Endometrium (tissue), 2 donors: Measurements from ENCODE around the gene KRTAP5-3.
"Not testable (repeated sequence)": the region's sequence is repeated elsewhere in the genome, so short reads cannot be mapped to it uniquely, and the experiment has no call there.

ENCODE experiments used
- FAIRE-seq: peaks from 2 replicates; lab custom pipeline; 2012; peaks lifted over from hg19 to GRCh38; lab: Jason Lieb, UNC
- donor health status: control.
- donor health status: control.

The KRTAP5-3 gene

DNA sequence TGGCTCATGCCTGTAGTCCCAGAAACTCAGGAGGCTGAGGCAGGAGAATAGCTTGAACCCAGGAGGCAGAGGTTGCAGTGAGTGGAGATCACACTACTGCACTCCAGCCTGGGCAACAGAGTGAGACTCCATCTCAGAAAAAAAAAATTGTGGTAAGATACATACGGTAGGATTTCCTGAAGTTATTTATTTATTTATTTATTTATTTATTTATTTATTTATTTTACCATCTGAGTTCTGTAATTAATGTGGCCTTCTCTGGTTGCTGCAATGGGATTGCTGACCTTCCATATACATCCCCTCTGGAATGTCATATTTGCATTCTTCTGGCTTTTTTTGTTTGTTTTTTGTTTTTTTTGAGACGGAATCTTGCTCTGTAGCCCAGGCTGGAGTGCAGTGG, 25.4 kb downstream of the KRTAP5-3 start:
- not testable (repeated sequence) for FAIRE-seq

DNA sequence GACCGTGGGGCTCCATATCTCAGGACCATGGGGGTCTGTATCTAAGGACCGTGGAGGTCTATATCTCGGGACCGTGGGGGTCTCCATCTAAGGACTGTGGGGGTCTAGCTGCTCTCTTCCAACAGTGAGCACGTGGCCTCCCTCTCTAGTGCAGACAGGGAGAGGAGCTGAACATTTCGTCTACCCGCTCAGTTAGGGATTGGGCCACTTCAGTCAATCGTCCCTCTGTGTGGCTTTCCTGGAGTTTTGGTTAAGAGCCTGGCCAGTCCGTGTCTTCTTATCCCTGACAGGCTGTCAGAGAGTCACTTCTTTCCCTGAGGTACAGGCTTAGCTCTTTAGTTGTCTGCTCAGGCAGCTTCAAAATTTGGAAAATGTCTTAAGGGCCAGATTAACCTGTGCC, 26.3 kb downstream of the KRTAP5-3 start:
- no peak for FAIRE-seq

DNA sequence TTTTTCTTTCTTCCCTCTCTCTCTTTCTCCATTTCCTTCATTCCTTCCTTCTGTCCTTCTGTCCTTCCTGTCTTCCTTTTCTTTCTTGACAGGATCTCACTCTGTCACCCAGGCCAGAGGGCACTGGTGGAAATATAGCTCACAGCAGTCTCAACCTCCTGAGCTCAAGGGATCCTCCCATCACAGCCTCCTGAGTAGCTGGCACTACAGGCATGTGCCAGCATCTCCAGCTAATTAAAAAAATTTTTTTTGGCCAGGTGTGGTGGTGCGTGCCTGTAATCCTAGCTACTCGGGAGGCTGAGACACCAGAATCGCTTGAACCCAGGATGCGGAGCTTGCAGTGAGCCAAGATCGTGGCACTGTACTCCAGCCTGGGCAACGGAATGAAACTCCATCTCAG, 31.4 kb downstream of the KRTAP5-3 start:
- no peak for FAIRE-seq

DNA sequence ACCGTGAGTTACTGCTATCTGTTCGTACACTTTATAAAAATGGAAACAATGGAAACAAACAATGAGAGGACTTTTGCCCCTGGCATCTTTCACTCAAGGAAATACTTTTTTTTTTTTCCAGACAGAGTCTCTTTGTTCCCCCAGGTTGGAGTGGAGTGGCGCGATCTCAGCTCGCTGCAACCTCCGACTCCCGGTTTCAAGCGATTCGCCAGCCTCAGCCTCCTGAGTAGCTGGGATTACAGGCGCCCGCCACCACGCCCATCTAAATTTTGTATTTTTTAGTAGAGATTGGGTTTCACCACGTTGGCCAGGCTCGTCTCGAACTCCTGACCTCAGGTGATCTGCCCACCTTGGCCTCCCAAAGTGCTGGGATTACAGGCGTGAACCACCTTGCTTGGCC, 32.5 kb downstream of the KRTAP5-3 start:
- FAIRE-seq = not testable (repeated sequence)

DNA sequence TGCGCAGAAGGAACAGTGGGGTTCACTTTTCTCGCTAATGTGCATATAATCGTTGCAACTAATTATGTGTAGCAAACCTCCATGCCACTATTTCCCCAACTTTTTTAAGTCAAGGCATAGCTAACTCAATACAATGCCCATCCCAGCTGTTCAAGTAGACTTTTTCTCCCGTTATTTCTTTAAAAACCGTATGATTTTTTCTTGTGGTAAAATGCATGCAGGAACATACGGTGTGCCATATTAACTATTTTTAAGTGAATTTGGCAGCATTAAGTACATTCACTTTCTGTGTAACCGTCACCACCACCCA, 33.4 kb downstream of the KRTAP5-3 start:
- FAIRE-seq = no peak

DNA sequence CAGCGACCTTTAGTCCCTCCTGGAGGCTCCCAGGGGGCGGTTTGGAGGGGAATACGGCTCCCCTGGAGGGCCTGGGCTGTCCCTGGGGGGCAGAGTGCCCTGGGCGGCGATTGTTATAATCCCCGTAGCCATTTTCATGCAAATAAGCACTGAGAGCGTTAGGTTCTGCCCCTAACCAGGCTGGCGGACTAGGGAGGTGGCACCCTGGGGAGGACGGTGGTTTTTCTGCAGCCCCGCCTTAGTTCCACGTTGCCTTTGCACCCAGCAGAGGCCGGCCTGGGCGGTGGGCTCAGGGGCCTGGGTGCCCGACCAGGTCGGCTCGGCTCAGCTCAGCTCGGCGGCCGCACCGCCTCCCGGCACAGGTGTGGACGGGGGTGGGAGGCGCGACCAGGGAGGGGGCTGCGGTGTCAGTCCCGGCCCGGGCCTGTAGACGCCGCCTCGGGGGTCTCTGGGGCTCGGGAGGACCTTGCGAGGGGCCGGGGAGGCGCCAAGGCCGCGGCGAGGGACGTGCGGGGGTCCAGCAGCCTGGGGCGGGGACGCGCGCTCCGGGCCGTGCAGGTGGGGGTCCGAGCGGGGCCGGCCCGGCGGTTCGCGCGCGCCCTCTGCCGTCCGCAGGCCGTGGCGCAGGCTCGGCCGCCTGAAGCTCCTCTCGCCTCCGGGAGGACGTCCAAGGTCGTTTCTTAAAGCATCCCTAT, 33.9 kb downstream of the KRTAP5-3 start:
- FAIRE-seq = no peak

DNA sequence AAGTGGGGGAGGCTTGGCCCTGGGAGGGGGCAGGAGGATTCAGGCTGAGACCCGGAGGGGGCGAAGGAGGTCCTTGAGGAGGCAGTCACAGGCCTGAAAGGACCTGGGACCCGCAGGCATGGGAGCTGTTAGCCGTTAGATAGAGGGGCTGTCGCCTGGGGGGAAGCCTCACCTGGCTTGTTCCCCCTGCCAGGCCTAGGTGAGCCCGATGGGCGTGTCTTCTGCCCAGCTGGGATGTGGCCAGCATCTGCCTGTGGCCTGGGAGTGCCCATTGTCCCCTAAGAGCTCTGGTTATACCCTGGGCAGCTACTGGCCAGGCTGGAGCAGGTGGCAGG, 34.4 kb downstream of the KRTAP5-3 start:
- no peak for FAIRE-seq

DNA sequence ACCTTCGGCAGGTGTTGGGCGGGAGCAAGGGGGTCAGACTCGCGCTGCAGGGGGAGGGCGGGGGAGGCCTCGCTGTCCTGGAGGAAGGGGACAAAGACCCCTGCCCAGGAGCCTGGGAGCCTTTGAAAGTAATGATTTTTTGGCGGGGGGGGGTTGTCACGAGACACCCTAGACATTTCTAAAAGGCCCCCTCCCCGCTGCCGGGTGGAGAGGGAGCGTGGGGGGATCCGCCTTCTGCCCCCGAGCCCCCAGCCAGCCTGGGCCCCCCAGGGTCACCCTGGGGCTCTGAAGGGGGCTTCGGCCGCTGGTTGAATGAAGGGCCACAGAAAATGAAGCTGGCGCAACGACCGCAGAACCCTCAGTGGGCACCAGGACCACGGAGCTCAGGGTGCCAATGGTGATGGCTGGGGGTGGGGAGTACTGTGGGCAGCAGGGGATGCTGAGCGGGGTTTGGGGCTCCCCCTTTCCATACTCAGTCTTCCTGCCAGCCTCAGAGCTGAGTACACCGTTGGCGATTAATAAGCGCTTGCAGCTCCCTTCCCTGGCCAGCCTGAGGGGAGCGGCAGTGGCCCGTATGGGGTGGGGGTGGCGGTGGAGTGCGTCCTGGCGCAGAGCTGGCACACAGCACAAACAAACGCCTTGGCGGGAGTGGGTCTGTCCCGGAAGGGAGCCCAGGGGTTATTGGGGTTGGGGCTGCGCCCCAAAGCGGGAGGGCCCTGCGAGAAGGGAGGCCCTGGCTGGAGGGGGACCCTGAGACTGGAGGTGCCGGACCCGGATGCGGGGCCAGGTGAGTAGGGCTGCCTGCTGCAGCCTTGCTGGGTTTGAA, 35.0 kb downstream of the KRTAP5-3 start:
- no peak for FAIRE-seq

DNA sequence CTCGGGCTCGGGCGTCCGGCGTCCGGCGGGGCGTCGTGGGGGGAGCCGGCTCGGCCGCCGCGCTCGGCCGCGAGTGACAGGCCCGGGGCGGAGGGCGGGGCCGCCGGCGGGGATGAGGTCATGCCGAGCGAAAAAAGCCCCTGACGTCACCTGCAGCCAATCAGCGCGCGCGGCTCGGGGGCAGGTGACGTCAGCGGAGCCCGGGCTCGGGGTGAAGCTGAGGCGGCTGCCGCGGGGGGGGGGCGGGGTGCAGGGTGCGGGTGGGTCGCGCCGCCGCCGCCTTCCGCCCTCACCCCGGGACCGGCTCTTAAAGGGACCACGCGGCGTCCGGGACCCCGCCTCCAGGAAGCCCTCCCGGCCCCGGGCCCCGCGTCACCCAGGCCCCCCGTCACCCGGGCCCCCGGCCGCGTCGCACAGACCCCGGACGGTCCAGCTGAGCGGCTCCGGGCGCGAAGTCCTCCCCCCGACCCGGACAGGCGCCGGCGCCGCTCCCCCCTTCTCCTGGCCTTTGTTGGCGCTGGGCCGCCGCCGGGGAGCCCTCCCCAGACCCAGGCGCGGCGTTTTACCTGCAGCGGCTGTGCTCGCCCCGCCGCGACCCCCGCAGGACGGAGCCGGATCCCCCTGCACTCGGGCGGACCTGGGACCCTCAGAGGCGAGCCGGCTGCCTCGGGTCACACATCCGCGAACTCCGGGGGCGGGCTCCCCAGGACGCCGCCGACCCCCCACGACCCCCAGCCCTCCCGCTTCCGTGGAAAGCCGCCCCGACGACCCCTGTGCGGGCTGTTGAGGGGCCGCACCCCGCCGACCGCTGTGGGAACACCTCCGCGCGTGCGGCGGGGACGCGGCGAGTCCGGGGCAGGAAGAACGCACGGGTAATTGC, 35.8 kb downstream of the KRTAP5-3 start, which contains the start of gene DUSP8:
DUSP8 (minus strand) TSS at position 75 of the 880 bp plus-strand sequence. CDS start 6,445 bp downstream, outside the sequence.
- FAIRE-seq = no peak

DNA sequence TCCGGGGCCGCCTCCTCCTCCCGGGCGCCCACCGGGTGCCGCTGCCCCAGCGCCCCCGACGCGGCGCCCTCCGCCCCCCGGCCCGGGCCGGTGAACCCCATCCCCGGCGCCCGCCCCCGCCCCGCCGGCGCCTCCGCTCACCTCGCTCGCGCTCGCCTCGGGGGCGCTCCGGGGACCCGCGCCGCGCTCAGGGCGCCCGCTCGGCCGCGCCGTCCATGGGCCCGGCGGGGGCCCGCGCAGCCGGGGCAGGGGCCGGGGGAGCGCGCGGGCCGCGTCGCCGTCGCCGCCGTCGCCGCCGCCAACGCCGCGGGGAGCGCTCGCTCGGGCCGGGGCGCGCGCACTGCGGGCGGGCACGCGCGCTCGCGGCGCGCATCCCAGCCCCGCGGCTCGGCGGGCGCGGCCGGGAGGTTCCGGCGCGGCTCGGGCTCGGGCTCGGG, 36.5 kb downstream of the KRTAP5-3 start:
- FAIRE-seq = no peak

DNA sequence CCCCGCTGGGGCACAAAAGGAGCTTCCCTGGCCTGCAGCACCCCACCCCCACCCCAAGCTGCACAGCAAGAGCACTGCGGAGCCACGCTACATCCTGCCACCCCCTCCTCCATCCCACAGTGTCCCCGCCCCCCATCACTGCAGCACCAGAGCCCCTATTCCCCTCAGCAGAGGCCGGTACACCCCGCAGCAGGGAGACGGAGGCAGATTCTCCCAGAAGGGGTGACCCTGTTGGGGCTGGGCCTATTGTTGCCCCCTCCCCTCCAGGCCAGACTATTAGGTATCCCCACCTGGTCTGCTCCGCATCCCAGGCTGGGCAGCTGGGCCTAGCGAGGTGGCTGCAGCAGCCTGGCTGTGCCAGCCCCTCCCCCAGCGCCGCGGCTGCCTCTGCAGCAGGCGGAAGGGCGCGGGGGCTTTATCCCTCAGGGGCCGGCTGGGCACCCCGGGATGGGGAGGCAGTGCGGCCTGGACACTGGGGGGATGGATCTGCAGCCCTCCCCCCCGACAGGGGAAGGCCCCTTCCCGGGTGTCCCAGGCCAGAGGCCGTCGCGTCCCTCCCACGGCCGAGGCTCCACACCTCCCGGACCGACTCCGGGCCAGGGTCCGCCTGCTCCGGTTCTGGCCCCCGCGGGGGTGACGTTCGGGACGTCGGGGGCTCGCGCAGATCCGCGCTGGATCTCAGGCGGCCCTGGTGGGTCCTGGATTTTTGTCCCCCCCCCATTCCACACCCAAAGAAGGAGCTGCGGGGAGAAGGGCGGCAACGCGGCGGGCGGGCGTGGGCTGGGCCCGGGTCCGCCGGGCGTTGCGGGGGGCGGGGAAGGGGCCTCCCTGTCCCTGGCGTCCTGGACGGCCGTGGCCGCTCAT, 37.1 kb downstream of the KRTAP5-3 start:
- FAIRE-seq = no peak

DNA sequence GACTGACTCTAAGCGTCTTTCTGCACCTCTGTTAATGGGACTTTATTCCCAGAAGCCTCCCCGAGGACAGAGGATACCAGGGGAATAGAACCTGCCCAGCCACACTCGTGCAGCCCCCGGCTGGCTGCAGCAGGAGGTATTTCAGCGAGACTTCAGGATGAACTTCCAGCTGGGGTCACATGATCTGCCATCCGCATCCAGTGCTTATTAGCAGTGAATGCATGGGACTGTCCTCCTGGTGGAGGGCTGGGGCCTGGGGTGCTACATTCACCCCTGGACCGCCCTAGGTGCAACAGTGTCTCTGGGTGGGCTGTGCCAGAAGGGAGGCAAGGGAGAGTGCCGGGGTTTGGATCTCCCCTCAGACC, 37.8 kb downstream of the KRTAP5-3 start:
- no peak for FAIRE-seq

DNA sequence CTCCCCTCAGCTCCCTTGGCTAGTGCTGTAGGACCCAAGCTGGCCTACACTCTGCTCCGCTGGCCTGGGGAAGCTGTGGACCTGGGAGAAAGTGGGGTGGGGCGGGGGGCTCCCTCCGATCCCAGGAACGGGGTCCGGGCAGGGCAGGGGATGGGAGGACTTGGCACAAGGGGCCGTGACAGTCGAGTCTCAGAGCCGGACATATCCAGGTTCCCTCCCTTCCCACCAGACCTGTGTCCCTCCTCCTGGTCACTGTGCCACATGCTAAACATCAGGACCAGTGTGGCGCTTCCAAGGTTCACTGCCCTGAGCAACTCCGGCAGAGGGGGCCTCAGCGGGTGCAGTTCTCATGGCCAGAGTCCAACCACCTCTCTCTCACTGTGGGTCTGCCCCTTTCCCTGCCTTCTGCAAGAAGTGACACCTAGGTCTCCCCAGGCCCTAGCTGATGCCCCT, 38.2 kb downstream of the KRTAP5-3 start:
- no peak for FAIRE-seq

DNA sequence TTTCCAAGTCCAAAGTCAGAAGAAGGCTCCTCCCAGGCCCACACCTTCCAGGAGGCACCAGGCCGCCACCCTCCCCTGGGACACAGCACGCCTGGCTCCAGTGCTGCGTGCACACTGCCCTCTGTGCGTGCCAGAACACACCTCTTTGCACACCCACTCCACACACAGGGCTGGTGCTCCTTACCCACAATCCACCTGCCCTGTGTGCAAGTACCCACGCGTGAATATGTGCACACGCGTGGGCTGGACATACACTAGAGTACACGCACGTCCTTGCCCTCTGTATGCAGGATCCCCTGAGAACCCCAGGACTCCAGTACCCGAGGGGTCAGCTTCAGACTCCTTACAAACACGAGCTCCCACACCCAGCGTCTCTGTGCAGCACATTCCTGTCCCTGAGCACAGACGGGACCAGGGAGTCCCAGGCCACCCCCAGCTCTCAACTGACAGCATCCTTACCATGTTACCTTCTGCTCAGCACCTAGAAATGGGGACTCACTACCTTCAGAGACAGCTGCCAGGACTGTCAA, 38.9 kb downstream of the KRTAP5-3 start:
- no peak for FAIRE-seq

DNA sequence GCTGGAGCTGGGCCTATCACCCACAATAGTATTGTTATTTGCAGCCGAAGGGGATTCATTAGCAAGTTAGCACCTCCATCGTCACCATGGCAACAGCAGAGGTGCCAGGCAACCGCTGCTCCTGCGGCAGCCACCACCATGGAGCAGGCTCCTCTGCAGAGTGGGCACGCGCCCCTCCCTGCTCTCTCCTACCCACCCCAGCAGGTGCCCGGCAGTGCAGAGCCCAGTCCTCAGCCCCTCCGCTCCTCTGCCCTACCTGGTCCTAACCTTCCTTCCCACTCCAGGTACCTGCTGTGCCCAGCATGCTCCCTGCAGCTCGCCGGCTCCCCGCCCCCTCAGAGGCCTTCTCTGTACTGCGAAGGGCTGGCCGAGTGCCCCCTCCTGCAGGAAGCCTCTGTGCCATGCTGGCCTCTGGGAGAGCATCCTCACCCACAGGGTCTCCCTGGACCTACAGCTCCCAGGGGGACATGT, 39.8 kb downstream of the KRTAP5-3 start:
- FAIRE-seq = no peak

DNA sequence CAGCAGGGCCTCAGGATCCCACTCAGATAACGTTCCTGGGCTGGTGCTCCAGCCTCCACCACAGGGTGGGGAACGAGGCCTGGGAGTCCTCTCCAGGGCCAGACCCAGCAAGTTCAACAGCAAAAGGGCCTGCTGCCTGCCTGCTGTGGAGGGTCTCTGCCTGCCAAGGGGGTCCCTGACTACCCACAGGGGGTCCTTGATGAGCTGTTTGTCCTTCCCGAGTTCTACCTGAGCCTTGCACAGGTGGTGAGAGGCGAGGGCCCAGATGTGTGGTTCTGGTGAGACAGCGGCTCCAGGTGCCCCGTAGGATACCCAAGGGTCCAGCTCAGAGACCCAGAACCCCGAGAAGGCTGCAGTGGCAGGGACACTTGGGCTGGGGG, 40.6 kb downstream of the KRTAP5-3 start:
- no peak for FAIRE-seq

DNA sequence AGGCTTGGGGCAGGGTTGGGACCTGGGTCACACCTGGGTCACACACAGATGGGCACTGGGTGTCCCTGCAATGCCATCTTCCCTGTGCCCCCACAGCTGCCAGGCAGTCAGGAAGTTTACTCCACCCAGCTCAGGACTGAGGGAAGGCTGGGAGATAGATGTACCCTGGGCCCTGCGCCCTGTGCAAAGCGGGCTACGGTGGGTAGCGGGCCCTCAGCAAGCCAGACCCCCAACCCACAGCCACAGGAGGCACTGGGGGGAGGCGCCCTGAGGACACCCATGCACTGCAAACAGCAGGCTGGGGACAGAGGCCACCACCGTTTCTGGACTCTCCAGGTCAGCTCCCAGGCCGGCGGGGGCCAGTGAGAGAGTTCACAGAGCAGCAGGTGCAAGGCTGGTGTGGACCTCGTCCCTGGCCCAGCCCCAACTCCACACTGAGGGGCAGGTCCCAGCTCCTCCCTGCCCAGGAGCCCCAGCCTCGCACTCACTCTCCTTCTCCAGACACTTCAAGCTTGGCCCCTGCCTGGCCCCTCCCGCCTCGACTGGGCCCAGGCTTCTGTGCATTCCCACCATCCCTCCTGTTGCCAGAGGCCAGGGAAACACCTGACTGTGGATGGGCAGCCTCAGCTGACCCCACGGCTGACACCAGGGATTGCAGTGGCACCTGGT, 41.1 kb downstream of the KRTAP5-3 start:
- FAIRE-seq = no peak

DNA sequence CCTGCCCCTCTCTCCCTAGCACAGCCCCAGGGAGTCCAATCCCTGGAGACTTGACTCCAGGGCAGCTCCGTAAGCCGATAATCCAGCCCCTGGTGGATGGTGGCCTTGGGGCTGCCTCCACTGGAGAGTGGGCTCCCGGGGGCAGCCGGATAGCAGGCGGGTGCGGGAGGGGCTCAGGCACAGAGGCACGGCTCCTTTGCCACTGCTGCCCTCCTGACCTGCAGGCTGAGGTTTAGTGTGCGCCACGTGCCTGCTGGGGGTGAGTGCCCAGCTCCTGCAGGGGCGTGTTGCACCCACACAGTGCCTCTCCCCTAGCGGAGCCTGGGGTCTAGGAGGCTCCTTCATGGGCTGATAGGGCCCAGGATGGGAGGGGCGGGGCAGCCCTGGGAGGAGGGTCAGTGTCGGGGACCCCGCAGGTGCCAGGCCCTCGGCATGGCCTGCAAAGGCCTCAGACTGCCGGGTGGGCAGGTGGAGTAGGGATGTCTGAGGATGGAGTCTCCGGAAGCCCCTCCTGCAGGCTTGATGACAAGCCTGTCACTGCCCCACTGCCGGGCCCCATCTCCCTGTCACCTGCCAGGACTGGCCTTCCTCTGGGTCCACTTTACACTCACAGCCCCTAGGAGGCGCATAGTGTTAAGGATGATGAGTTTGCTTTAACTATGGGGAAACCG, 41.7 kb downstream of the KRTAP5-3 start:
- no peak for FAIRE-seq

DNA sequence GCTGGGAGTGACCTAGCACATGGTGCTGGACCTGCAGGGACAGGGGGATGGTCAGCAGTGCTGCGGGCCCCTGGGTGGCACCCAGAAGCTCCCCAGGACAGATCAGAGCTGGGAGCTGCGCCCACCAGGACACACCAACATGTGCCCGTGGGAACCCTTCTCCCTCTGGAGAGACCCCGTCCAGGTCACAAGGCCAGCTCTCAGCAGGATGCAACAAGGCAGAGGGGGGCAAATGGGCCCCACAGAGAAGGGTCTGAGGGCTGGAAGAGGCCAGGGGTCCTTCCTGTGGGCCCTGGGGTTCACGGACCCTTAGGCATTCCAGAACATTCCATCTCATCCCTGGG, 42.4 kb downstream of the KRTAP5-3 start:
- FAIRE-seq = no peak

DNA sequence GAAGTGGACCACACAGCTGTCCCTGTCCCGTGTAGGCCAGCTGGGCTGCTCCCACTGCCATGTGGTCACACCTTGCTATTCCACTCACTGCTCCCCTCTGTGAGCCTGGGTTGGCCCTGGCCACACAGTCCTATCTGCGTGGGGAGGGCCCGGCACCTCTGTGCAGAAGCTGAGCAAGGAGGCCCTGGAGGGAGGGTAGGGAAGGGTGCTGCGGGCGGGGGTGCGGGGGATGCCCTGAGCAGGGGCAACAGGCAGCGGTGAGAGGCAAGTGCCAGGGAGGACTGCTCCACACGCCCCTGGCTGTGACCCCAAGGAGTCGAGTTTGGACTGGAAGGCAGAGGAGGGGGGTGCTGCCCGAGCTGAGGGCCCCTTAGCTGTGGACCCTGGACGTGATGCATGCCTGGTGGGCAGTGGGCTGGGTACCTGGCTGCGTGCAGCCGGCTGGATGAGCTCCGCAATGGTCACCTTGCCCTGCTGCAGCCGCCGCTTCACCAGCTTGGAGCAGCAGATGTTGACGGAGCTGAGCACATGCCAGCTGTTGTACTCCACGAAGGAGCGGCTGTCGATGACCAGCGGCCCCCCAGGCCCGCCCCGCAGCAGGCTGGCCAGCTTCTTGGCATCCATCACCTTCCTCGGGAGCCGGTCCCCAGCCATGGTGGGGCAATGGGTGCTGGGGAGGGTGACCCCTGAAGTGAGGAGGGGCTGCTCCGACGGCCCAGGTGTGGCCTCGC, 42.9 kb downstream of the KRTAP5-3 start:
- no peak for FAIRE-seq
